SU-DHL-6 (cell line): ENCODE results near the gene RAD51B.

Source experiments
- EZH2phosphoT487 ChIP-seq: fragments of 200-600 bp; sonication (generic), shearing (Covaris generic); conservative IDR thresholded peaks from 2 replicates; pipeline ENCODE4 v1.6.1; 2018; ENCODE audit warnings: mild to moderate bottlenecking, antibody characterized with exemption, low read length, moderate library complexity, mixed read lengths
- TF ChIP-seq, protein P1 (sequence below): fragments of 200-600 bp; sonication (generic); IDR thresholded peaks from one replicate; pipeline ENCODE4 v1.5.1; 2017; ENCODE audit warnings: antibody characterized with exemption, mild to moderate bottlenecking, low read length, moderate library complexity; ENCODE audit not compliant: insufficient read depth, poor library complexity, severe bottlenecking

DNA sequence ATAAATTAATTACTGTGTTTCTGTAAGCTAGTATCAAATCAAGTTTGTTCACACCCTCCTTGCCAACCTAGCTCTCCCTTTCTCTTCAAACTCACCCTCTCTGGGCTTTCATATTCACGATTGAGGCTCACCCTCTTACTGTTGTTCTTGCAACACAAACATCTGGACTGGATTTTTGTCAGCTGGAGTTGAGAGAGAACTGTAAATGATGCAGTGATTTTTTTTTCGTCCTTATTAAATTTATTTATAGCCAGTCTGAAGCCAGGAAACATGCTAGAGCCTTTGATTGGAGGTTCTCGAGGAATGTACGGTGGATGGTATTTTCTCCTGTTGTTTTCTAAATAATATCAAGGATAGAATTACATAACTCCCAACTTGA, 488.2 kb downstream of the RAD51B start:
- TF ChIP-seq, protein P1, sequence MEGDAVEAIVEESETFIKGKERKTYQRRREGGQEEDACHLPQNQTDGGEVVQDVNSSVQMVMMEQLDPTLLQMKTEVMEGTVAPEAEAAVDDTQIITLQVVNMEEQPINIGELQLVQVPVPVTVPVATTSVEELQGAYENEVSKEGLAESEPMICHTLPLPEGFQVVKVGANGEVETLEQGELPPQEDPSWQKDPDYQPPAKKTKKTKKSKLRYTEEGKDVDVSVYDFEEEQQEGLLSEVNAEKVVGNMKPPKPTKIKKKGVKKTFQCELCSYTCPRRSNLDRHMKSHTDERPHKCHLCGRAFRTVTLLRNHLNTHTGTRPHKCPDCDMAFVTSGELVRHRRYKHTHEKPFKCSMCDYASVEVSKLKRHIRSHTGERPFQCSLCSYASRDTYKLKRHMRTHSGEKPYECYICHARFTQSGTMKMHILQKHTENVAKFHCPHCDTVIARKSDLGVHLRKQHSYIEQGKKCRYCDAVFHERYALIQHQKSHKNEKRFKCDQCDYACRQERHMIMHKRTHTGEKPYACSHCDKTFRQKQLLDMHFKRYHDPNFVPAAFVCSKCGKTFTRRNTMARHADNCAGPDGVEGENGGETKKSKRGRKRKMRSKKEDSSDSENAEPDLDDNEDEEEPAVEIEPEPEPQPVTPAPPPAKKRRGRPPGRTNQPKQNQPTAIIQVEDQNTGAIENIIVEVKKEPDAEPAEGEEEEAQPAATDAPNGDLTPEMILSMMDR = no peak
- TF ChIP-seq EZH2phosphoT487 = no peak
